Measurements from ENCODE around the gene SELENOS.

The SELENOS gene

GRCh38 chr15:101286471-101287114 lies 9.3 kb upstream of the SELENOS start:
- Histone ChIP-seq H3K4me3 (no peak overlapping the region), H3K27ac (no peak overlapping the region)

GRCh38 chr15:101283931-101284330 lies 6.6 kb upstream of the SELENOS start:
- H3K27ac ChIP-seq: no peak overlapping the region
- H3K4me3 ChIP-seq: no peak overlapping the region

GRCh38 chr15:101280007-101280406 lies 2.7 kb upstream of the SELENOS start:
- Histone ChIP-seq H3K4me3 (no peak overlapping the region), H3K27ac (no peak overlapping the region)

- H3K27ac ChIP-seq: peak overlapping the region in 14 of 21 experiments; percentile 52 to 95 (median 90)
- peak overlapping the region; percentile 72 to 100 (median 79) for H3K4me3 ChIP-seq
These were observed 769 bp upstream of the SELENOS start for GRCh38 chr15:101277943-101278564.

- H3K4me3 ChIP-seq: peak overlapping the region; percentile 72 to 100 (median 79)
- peak overlapping the region; percentile 31 to 95 (median 90) for H3K27ac ChIP-seq
These were observed 716 bp downstream of the SELENOS start for GRCh38 chr15:101276501-101277037.

GRCh38 chr15:101275018-101275417 lies 2.3 kb downstream of the SELENOS start:
- H3K4me3 ChIP-seq: no peak overlapping the region
- H3K27ac ChIP-seq: no peak overlapping the region

- Histone ChIP-seq H3K27ac (no peak overlapping the region), H3K4me3 (no peak overlapping the region)
These were observed 3.8 kb downstream of the SELENOS start for GRCh38 chr15:101273534-101273933.

GRCh38 chr15:101272584-101272983 lies 4.7 kb downstream of the SELENOS start:
- Histone ChIP-seq H3K27ac (no peak overlapping the region), H3K4me3 (no peak overlapping the region)

- H3K4me3 ChIP-seq: no peak overlapping the region
- H3K27ac ChIP-seq: no peak overlapping the region
These were observed 7.6 kb downstream of the SELENOS start for GRCh38 chr15:101269479-101270223.

GRCh38 chr15:101267320-101268104 lies 9.8 kb downstream of the SELENOS start:
- peak overlapping the region in 12 of 21 experiments; percentile 16 to 80 (median 60) for H3K27ac ChIP-seq
- no peak overlapping the region for H3K4me3 ChIP-seq

- peak overlapping the region in 17 of 21 experiments; percentile 2 to 80 (median 57) for H3K27ac ChIP-seq
- no peak overlapping the region for H3K4me3 ChIP-seq
These were observed 10.5 kb downstream of the SELENOS start for GRCh38 chr15:101266787-101267186.

- Histone ChIP-seq H3K27ac (peak overlapping the region in 14 of 21 experiments; percentile 22 to 80 (median 56)), H3K4me3 (no peak overlapping the region)
These were observed 11.3 kb downstream of the SELENOS start for GRCh38 chr15:101266034-101266433.

GRCh38 chr15:101264911-101265641 lies 12.2 kb downstream of the SELENOS start:
- H3K27ac ChIP-seq: peak overlapping the region in 13 of 21 experiments; percentile 9 to 80 (median 55)
- H3K4me3 ChIP-seq: no peak overlapping the region

- H3K4me3 ChIP-seq: no peak overlapping the region
- H3K27ac ChIP-seq: peak overlapping the region in 9 of 21 experiments; percentile 10 to 51 (median 40)
These were observed 13.3 kb downstream of the SELENOS start for GRCh38 chr15:101264011-101264410.

GRCh38 chr15:101262551-101262950 lies 14.7 kb downstream of the SELENOS start:
- no peak overlapping the region for H3K27ac ChIP-seq
- no peak overlapping the region for H3K4me3 ChIP-seq

- H3K27ac ChIP-seq: no peak overlapping the region
- H3K4me3 ChIP-seq: no peak overlapping the region
These were observed 18.8 kb downstream of the SELENOS start for GRCh38 chr15:101258238-101259144.

- H3K27ac ChIP-seq: no peak overlapping the region
- no peak overlapping the region for H3K4me3 ChIP-seq
These were observed 20.5 kb downstream of the SELENOS start for GRCh38 chr15:101256757-101257156.
